GM23338 (cell line): Measurements from ENCODE around the gene IZUMO2. TPM values are rescaled to one million over a fixed set of nuclear protein-coding genes. Genes with fewer than 3 reads are reported as not detected.

ENCODE experiments used
- ATAC-seq: fragments of 200-7000 bp; cut with Tn5 transposase; 3 replicates; pipeline ENCODE4 v1.9.1; 2020
- DNase-seq: peaks from one replicate; pipeline ENCODE4 v3.0.0-alpha.2; 2015; ENCODE audit warnings: low spot score
- H2AFZ ChIP-seq: fragments of 200-600 bp; sonication (generic); 2 replicates; pipeline ENCODE4 v1.8.0; 2016; ENCODE audit warnings: antibody characterized with exemption, mild to moderate bottlenecking, moderate library complexity
- H3F3A ChIP-seq: fragments of 200-600 bp; sonication (generic); replicated peaks from 2 replicates; pipeline ENCODE4 v1.8.0; 2017; ENCODE audit warnings: antibody characterized with exemption, mixed run types, low read depth
- H3K27ac ChIP-seq: fragments of 200-600 bp; sonication (generic); 2 replicates; pipeline ENCODE4 v1.6.1; 2016; ENCODE audit warnings: low read depth
- H3K27me3 ChIP-seq: fragments of 200-600 bp; sonication (generic); 2 replicates; pipeline ENCODE4 v1.8.0; 2016; ENCODE audit warnings: mild to moderate bottlenecking, mixed run types, moderate library complexity; ENCODE audit not compliant: insufficient read depth
- H3K36me3 ChIP-seq: fragments of 200-600 bp; sonication (generic); 2 replicates; pipeline ENCODE4 v1.8.0; 2016; ENCODE audit warnings: mild to moderate bottlenecking; ENCODE audit not compliant: insufficient read depth
- H3K4me1 ChIP-seq: fragments of 200-600 bp; sonication (generic); 2 replicates; pipeline ENCODE4 v1.8.0; 2016; ENCODE audit warnings: mild to moderate bottlenecking, moderate library complexity; ENCODE audit not compliant: insufficient read depth
- H3K4me2 ChIP-seq: fragments of 200-600 bp; sonication (generic); 2 replicates; pipeline ENCODE4 v1.7.1; 2017; ENCODE audit warnings: mixed run types
- H3K4me3 ChIP-seq: fragments of 200-600 bp; sonication (generic); 2 replicates; pipeline ENCODE4 v1.6.1; 2016; ENCODE audit warnings: mixed run types
- H3K79me2 ChIP-seq: fragments of 200-600 bp; sonication (generic); replicated peaks from 2 replicates; pipeline ENCODE4 v1.8.0; 2017; ENCODE audit warnings: mild to moderate bottlenecking; ENCODE audit not compliant: insufficient read depth
- H3K9me2 ChIP-seq: fragments of 200-600 bp; sonication (generic); 2 replicates; pipeline ENCODE4 v1.8.0; 2017; ENCODE audit not compliant: insufficient read depth
- H4K20me1 ChIP-seq: fragments of 200-600 bp; sonication (generic); replicated peaks from 2 replicates; pipeline ENCODE4 v1.8.0; 2017; ENCODE audit warnings: mild to moderate bottlenecking; ENCODE audit not compliant: insufficient read depth
- H3K27ac Mint-ChIP-seq: 2 replicates; pipeline ENCODE4 v1.8.0; 2020; ENCODE audit warnings: inconsistent platforms, mild to moderate bottlenecking, moderate library complexity, mixed read lengths
- H3K27me3 Mint-ChIP-seq: 3 replicates; pipeline ENCODE4 v1.8.0; 2022; ENCODE audit warnings: low read depth, mild to moderate bottlenecking, moderate library complexity, mixed read lengths, inconsistent platforms; ENCODE audit not compliant: insufficient read depth, poor library complexity
- H3K36me3 Mint-ChIP-seq: 3 replicates; pipeline ENCODE4 v1.8.0; 2021; ENCODE audit warnings: low read depth, mild to moderate bottlenecking, inconsistent platforms, moderate library complexity, mixed read lengths
- H3K4me1 Mint-ChIP-seq: 3 replicates; pipeline ENCODE4 v1.8.0; 2020; ENCODE audit warnings: mild to moderate bottlenecking, inconsistent platforms, mixed read lengths
- H3K4me3 Mint-ChIP-seq: 3 replicates; pipeline ENCODE4 v1.8.0; 2021; ENCODE audit warnings: moderate library complexity, mild to moderate bottlenecking, inconsistent platforms, mixed read lengths
- H3K9me3 Mint-ChIP-seq: 3 replicates; pipeline ENCODE4 v1.8.0; 2020; ENCODE audit warnings: moderate library complexity, mild to moderate bottlenecking, inconsistent platforms, mixed read lengths
- CREB1 ChIP-seq: fragments of 250-450 bp; sonication (Bioruptor Pico); IDR thresholded peaks from 2 replicates; pipeline ENCODE4 v1.5.0; 2020; ENCODE audit warnings: low read depth, mild to moderate bottlenecking, moderate library complexity
- CTCF ChIP-seq, 2 experiments: fragments of 200-600 bp in 1 of 2; sonication (generic) in 1 of 2; conservative IDR thresholded peaks; 2 replicates each; pipeline versions ENCODE4 v1.5.1 to v1.6.1; 2016 to 2017; ENCODE audit warnings: antibody characterized with exemption in 2 of 2, low read depth in 2 of 2, mild to moderate bottlenecking in 2 of 2, moderate library complexity in 1 of 2
- ETS1 ChIP-seq: IDR thresholded peaks from 2 replicates; pipeline ENCODE4 v1.6.1; 2016; ENCODE audit warnings: antibody characterized with exemption
- EZH2 ChIP-seq: fragments of 200-600 bp; sonication (generic); IDR thresholded peaks from one replicate; pipeline ENCODE4 v1.8.0; 2017; ENCODE audit warnings: antibody characterized with exemption, mild to moderate bottlenecking, low read depth; ENCODE audit not compliant: unreplicated experiment
- EZH2phosphoT487 ChIP-seq: fragments of 200-600 bp; sonication (generic); IDR thresholded peaks from one replicate; pipeline ENCODE4 v1.8.1; 2018; ENCODE audit warnings: antibody characterized with exemption; ENCODE audit not compliant: unreplicated experiment
- JUNB ChIP-seq: IDR thresholded peaks from one replicate; pipeline ENCODE4 v1.6.1; 2016; ENCODE audit warnings: antibody characterized with exemption; ENCODE audit not compliant: unreplicated experiment
- NANOG ChIP-seq: IDR thresholded peaks from 2 replicates; pipeline ENCODE4 v1.6.1; 2016; ENCODE audit warnings: antibody characterized with exemption, borderline replicate concordance
- POLR2AphosphoS5 ChIP-seq: IDR thresholded peaks from 2 replicates; pipeline ENCODE4 v1.6.1; 2016; ENCODE audit warnings: antibody characterized with exemption, low read depth
- REST ChIP-seq: IDR thresholded peaks from one replicate; pipeline ENCODE4 v1.6.1; 2018; ENCODE audit warnings: antibody characterized with exemption; ENCODE audit not compliant: unreplicated experiment
- STAT1 ChIP-seq: IDR thresholded peaks from one replicate; pipeline ENCODE4 v1.6.1; 2016; ENCODE audit warnings: antibody characterized with exemption; ENCODE audit not compliant: unreplicated experiment
- ZNF114 ChIP-seq: fragments of 250-450 bp; sonication (Bioruptor Pico); IDR thresholded peaks from 2 replicates; pipeline ENCODE4 v1.5.0; 2020; ENCODE audit warnings: mild to moderate bottlenecking, moderate library complexity
- ZNF331 ChIP-seq: fragments of 250-450 bp; sonication (Bioruptor Pico); IDR thresholded peaks from 2 replicates; pipeline ENCODE4 v1.5.0; 2020; ENCODE audit warnings: low read depth, mild to moderate bottlenecking, moderate library complexity
- ZNF462 ChIP-seq: fragments of 250-450 bp; sonication (Bioruptor Pico); IDR thresholded peaks from 2 replicates; pipeline ENCODE4 v1.5.0; 2020; ENCODE audit warnings: mild to moderate bottlenecking, moderate library complexity
- polyA plus RNA-seq: library from polyadenylated mRNA; unstranded; fragments of >200 nt; fragmentation: Nextera tagmentation; extraction: Ambion mirVana; gene quantifications from 2 replicates; pipeline ENCODE4 v1.2.1, GENCODE V29; 2016
- total RNA-seq: library from RNA; depleted of rRNA; stranded (reverse); fragments of >200 nt; shearing (Covaris generic); gene quantifications from 2 replicates; pipeline ENCODE4 v1.2.3, GENCODE V29; 2014

Gene IZUMO2
- total and polyA plus RNA-seq, 2 experiments from 2014 or later, result 3.1 to 5.0 TPM

GRCh38 chr19:50206191-50206590 is 43.1 kb upstream of the IZUMO2 start:
- H3K27me3 ChIP-seq, result peaks cover 15% of the 10 kb centered on the region
- no peaks in the 10 kb centered on the region for H3K4me1 Mint-ChIP-seq

More at GRCh38 chr19:50206191-50206590, 43.1 kb upstream of the IZUMO2 start:
- Histone ChIP-seq H3K4me2 (peak overlapping the region; percentile 97), H3K27ac (no peak overlapping the region), H4K20me1 (0 out of 2 replicates have a peak, but pooled peaks cover 9% of the 10 kb centered on the region), H3F3A (peaks cover 11% of the 10 kb centered on the region; the same call in 1 of the 2 replicates), H3K79me2 (no peaks in the 10 kb centered on the region), H2AFZ (no peak overlapping the region), H3K4me1 (0 out of 2 replicates have a peak, but pooled peaks cover 4% of the 10 kb centered on the region), H3K9me2 (no peaks in the 10 kb centered on the region), H3K4me3 (peak overlapping the region; percentile 86), H3K36me3 (no peaks in the 10 kb centered on the region)
- Mint-ChIP-seq H3K27me3 (peaks cover 4% of the 10 kb centered on the region), H3K4me3 (no peak overlapping the region), H3K36me3 (peaks cover 41% of the 10 kb centered on the region), H3K9me3 (peaks cover 84% of the 10 kb centered on the region), H3K27ac (no peak overlapping the region)
- no peak for TF ChIP-seq STAT1
- TF ChIP-seq ZNF114 (CRISPR knock-in tag), result no peak
- no peak for TF ChIP-seq REST
- TF ChIP-seq ZNF462 (CRISPR knock-in tag), result no peak
- TF ChIP-seq CTCF (conservative IDR thresholded peaks at IDR 0.05; ENCODE audit: low read depth in 2 of 2), result no peak
- no peak for TF ChIP-seq POLR2AphosphoS5
- no peak for TF ChIP-seq NANOG
- TF ChIP-seq ETS1, result no peak
- no peak for TF ChIP-seq CREB1 (CRISPR knock-in tag)
- TF ChIP-seq EZH2phosphoT487, result no peak
- TF ChIP-seq EZH2, result no peak
- no peak for TF ChIP-seq JUNB
- no peak for TF ChIP-seq ZNF331
- DNase-seq (no peak), ATAC-seq (no peak)
